Measurements from ENCODE around the gene PRXL2A.

The PRXL2A gene

GRCh38 chr10:80441831-80442230 is 33.5 kb downstream of the PRXL2A start:
- Histone ChIP-seq H3K27ac (ENCODE audit: extremely low read depth, low read depth, low read length) (no peak overlapping the region), H3K4me1 (ENCODE audit: control insufficient read depth, insufficient read depth, low read length) (no peaks in the 10 kb centered on the region), H3K36me3 (ENCODE audit: control insufficient read depth in 2 of 2, insufficient read depth in 1 of 2, low read length in 2 of 2) (no peaks in the 10 kb centered on the region), H3K9me3 (ENCODE audit: control insufficient read depth, insufficient read depth, low read depth, low read length) (no peaks in the 10 kb centered on the region), H3K4me3 (ENCODE audit: low read depth, low read length) (no peak overlapping the region)
- no peak for TF ChIP-seq ZNF174 (tag by site-specific recombination; IDR thresholded peaks at IDR 0.05)
- no peak for TF ChIP-seq MYNN (tag by site-specific recombination; IDR thresholded peaks at IDR 0.05; ENCODE audit: borderline replicate concordance)
- TF ChIP-seq YY2 (tag by site-specific recombination; IDR thresholded peaks at IDR 0.05) = no peak
- no peak for TF ChIP-seq ZNF664 (tag by site-specific recombination; IDR thresholded peaks at IDR 0.05)
- TF ChIP-seq ZNF202 (tag by site-specific recombination; IDR thresholded peaks at IDR 0.05; ENCODE audit: borderline replicate concordance) = no peak
- ChIA-PET CTCF (interaction anchor here (0.8 to 1.3 kb wide), 2 partner anchors 64 to 221 kb away, joined by 5 to 9 read pairs; no protein-coding TSS in a partner anchor), POLR2A (no interaction called here)

DNA sequence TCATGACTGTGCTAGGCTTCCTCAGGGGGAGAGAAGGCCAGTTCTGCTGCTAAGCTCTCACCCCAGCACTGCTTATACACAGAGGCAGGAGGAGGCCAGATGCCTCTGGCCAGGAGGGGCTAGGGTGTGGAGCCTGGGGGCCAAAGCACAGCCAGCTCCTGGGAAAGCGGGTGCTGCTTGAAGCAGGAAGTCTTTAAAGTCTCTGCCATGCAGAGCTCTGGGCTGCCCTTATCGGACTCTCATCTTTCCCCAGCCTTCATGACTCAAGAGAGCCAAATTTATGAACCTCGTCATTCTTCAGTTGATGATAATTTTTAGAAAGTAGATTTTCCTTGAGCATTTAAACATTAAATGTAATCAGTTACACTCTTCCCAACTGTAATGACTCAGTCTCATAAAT is 34.5 kb downstream of the PRXL2A start:
- CTCF ChIA-PET = interaction anchor here (0.8 to 2.8 kb wide), 7 partner anchors 14 to 481 kb away, joined by 3 to 34 read pairs (median 9); no protein-coding TSS in a partner anchor
- no peak for TF ChIP-seq TRIM28 (IDR thresholded peaks at IDR 0.05; ENCODE audit: borderline replicate concordance, low read length)
- no peak for TF ChIP-seq ZNF354C (tag by site-specific recombination; IDR thresholded peaks at IDR 0.05; ENCODE audit: borderline replicate concordance, low read depth)
- no peak for TF ChIP-seq ZNF350 (tag by site-specific recombination; IDR thresholded peaks at IDR 0.05)
- no peak for TF ChIP-seq ZNF175 (tag by site-specific recombination; IDR thresholded peaks at IDR 0.05)
- no peak for TF ChIP-seq ZBTB20 (tag by site-specific recombination; IDR thresholded peaks at IDR 0.05)
- no peak for TF ChIP-seq ZNF24 (tag by site-specific recombination; IDR thresholded peaks at IDR 0.05)
- no peak for TF ChIP-seq ZNF132 (tag by site-specific recombination; IDR thresholded peaks at IDR 0.05; ENCODE audit: borderline replicate concordance)
- TF ChIP-seq ZNF629 (tag by site-specific recombination; IDR thresholded peaks at IDR 0.05) = no peak
- TF ChIP-seq GLIS2 (tag by site-specific recombination; IDR thresholded peaks at IDR 0.05) = no peak
- TF ChIP-seq GLIS1 (tag by site-specific recombination; IDR thresholded peaks at IDR 0.05) = no peak
- TF ChIP-seq TCF7L2 (IDR thresholded peaks at IDR 0.05; ENCODE audit: borderline replicate concordance, low read depth, low read length) = no peak
- TF ChIP-seq ZNF248 (tag by site-specific recombination; IDR thresholded peaks at IDR 0.05) = no peak
- no peak for TF ChIP-seq ZXDB (tag by site-specific recombination; IDR thresholded peaks at IDR 0.05)
- no peak for TF ChIP-seq SP7 (tag by site-specific recombination; IDR thresholded peaks at IDR 0.05)
- no peak for TF ChIP-seq ZNF311 (tag by site-specific recombination; IDR thresholded peaks at IDR 0.05; ENCODE audit: borderline replicate concordance)
- TF ChIP-seq ZNF501 (tag by site-specific recombination; IDR thresholded peaks at IDR 0.05) = no peak
- no peak for TF ChIP-seq ZNF561 (tag by site-specific recombination; IDR thresholded peaks at IDR 0.05; ENCODE audit: borderline replicate concordance)
- TF ChIP-seq ZNF580 (tag by site-specific recombination; IDR thresholded peaks at IDR 0.05) = no peak
- no peak for TF ChIP-seq ZNF169 (tag by site-specific recombination; IDR thresholded peaks at IDR 0.05)
- no peak for TF ChIP-seq ZNF280C (tag by site-specific recombination; IDR thresholded peaks at IDR 0.05)
- H3K27ac ChIP-seq (ENCODE audit: extremely low read depth, low read depth, low read length) = no peak overlapping the region
- POLR2A ChIA-PET = no interaction called here
- H3K4me3 ChIP-seq (ENCODE audit: low read depth, low read length) = no peak overlapping the region
- H3K9me3 ChIP-seq (ENCODE audit: control insufficient read depth, insufficient read depth, low read depth, low read length) = no peaks in the 10 kb centered on the region
- H3K4me1 ChIP-seq (ENCODE audit: control insufficient read depth, insufficient read depth, low read length) = no peaks in the 10 kb centered on the region
- no peaks in the 10 kb centered on the region for H3K36me3 ChIP-seq (ENCODE audit: control insufficient read depth in 2 of 2, insufficient read depth in 1 of 2, low read length in 2 of 2)
